K562 (cell line): Measurements from ENCODE around the gene STX19. TPM values are rescaled to one million over a fixed set of nuclear protein-coding genes. Genes with fewer than 3 reads are reported as not detected.
A peak's percentile ranks its signal among the peaks of the same experiment; 100 is the strongest.

Experiments used
- CHD7 ChIP-seq: fragments of 200-600 bp; sonication (generic); IDR thresholded peaks from one replicate; pipeline ENCODE4 v1.6.1; 2012; ENCODE audit warnings: mild to moderate bottlenecking, low read depth, low read length, inconsistent platforms
- FOS ChIP-seq: IDR thresholded peaks from 3 replicates; pipeline ENCODE4 v1.6.1; 2011; ENCODE audit not compliant: insufficient read length; ENCODE audit errors: extremely low read depth
- POLR2AphosphoS2 ChIP-seq: IDR thresholded peaks from 2 replicates; pipeline ENCODE4 v1.6.1; 2012; ENCODE audit warnings: low read length, improper control_type of control experiment
- PTRF ChIP-seq: fragments of 450-650 bp; IDR thresholded peaks from 2 replicates; pipeline ENCODE4 v1.6.1; 2016; ENCODE audit warnings: mild to moderate bottlenecking, missing genetic modification characterization, missing compliant biosample characterization
- RB1 ChIP-seq: fragments of 450-650 bp; IDR thresholded peaks from 2 replicates; pipeline ENCODE4 v1.6.1; 2017; ENCODE audit warnings: low read depth, mild to moderate bottlenecking
- SIN3A ChIP-seq, 2 experiments: fragments of 150-350 bp in 1 of 2; IDR thresholded peaks; 2 replicates each; pipeline ENCODE4 v1.6.1; 2011 to 2016; ENCODE audit warnings: borderline replicate concordance in 2 of 2, low read depth in 2 of 2, low read length in 2 of 2, mild to moderate bottlenecking in 2 of 2, moderate library complexity in 2 of 2; ENCODE audit not compliant: control insufficient read depth in 1 of 2
- SP1 ChIP-seq: sonication (generic); formaldehyde crosslinking; IDR thresholded peaks from 2 replicates; pipeline ENCODE4 v1.8.1; 2022; ENCODE audit warnings: mild to moderate bottlenecking, missing genetic modification reagents
- TAF1 ChIP-seq: IDR thresholded peaks from 2 replicates; pipeline ENCODE4 v1.6.1; 2011; ENCODE audit warnings: mild to moderate bottlenecking, low read length, moderate library complexity; ENCODE audit not compliant: insufficient read depth, control insufficient read depth, severe bottlenecking; ENCODE audit errors: extremely low read depth
- ZBED1 ChIP-seq: IDR thresholded peaks from 2 replicates; pipeline ENCODE4 v1.6.1; 2014
- ZNF609 ChIP-seq: sonication (generic); formaldehyde crosslinking; IDR thresholded peaks from 2 replicates; pipeline ENCODE4 v1.8.1; 2023; ENCODE audit warnings: missing genetic modification reagents, mild to moderate bottlenecking, borderline replicate concordance
- polyA plus RNA-seq, 8 experiments: library from polyadenylated mRNA; depleted of rRNA in 4 of 8; stranded (reverse) in 5 of 8; unstranded in 3 of 8; fragments of >200 nt; fragmentation: Nextera tagmentation in 2 of 8; fragmentation: Illumina TruSeq in 1 of 8; extraction: Ambion mirVana in 2 of 8; extraction: Trizol in 1 of 8; gene quantifications; 2 replicates each; pipeline versions ENCODE4 v1.2.1 to v1.2.3, GENCODE V29; 2011 to 2014; ENCODE audit warnings: inconsistent platforms in 1 of 8, missing spikeins in 1 of 8
- total RNA-seq, 7 experiments: library from RNA; depleted of rRNA in 6 of 7; stranded (reverse); fragments of >200 nt in 6 of 7; fragmentation: Illumina TruSeq in 2 of 7; extraction: Trizol in 2 of 7; gene quantifications; 2 replicates each; pipeline versions ENCODE4 v1.2.1 to v1.2.3, GENCODE V29; 2011 to 2021; ENCODE audit warnings: low replicate concordance in 1 of 7

The STX19 gene
- total and polyA plus RNA-seq, 9 of the 15 experiments (the other 6 are each of a cell fraction or from before 2014, with no cell fraction given): 0.04 TPM; not detected in 8

GRCh38 chr3:93973131-93974126 lies 55.0 kb downstream of the STX19 start, which contains the start of gene PROS1 (continued):
- no peak for TF ChIP-seq CHD7
- TF ChIP-seq FOS: no peak
- TF ChIP-seq RB1: peak; percentile 86
- TF ChIP-seq POLR2AphosphoS2: no peak
- no peak for TF ChIP-seq ZNF609
- TF ChIP-seq SP1 (CRISPR knock-in tag): no peak
- TF ChIP-seq TAF1: peak; percentile 71
- TF ChIP-seq ZBED1: 0 out of 2 replicates have a peak, but pooled peaks have one; percentile 25
- no peak for TF ChIP-seq PTRF
- no peak; a peak in 1 of 4 replicates for TF ChIP-seq SIN3A (IDR thresholded peaks at IDR 0.05; ENCODE audit: borderline replicate concordance in 2 of 2, control insufficient read depth in 1 of 2, low read depth in 2 of 2, low read length in 2 of 2)
